ENCODE results near the gene TRIM29.

TRIM29 gene

GRCh38 chr11:120129570-120129969, 8.3 kb downstream of the TRIM29 start:
- TF ChIP-seq CREB5 (CRISPR knock-in tag; IDR thresholded peaks at IDR 0.05; ENCODE audit: low read depth), result no peak
- TF ChIP-seq, protein P1, sequence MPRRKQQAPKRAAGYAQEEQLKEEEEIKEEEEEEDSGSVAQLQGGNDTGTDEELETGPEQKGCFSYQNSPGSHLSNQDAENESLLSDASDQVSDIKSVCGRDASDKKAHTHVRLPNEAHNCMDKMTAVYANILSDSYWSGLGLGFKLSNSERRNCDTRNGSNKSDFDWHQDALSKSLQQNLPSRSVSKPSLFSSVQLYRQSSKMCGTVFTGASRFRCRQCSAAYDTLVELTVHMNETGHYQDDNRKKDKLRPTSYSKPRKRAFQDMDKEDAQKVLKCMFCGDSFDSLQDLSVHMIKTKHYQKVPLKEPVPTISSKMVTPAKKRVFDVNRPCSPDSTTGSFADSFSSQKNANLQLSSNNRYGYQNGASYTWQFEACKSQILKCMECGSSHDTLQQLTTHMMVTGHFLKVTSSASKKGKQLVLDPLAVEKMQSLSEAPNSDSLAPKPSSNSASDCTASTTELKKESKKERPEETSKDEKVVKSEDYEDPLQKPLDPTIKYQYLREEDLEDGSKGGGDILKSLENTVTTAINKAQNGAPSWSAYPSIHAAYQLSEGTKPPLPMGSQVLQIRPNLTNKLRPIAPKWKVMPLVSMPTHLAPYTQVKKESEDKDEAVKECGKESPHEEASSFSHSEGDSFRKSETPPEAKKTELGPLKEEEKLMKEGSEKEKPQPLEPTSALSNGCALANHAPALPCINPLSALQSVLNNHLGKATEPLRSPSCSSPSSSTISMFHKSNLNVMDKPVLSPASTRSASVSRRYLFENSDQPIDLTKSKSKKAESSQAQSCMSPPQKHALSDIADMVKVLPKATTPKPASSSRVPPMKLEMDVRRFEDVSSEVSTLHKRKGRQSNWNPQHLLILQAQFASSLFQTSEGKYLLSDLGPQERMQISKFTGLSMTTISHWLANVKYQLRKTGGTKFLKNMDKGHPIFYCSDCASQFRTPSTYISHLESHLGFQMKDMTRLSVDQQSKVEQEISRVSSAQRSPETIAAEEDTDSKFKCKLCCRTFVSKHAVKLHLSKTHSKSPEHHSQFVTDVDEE (CRISPR knock-in tag; IDR thresholded peaks at IDR 0.05), result no peak
- TF ChIP-seq ISL1 (CRISPR knock-in tag; IDR thresholded peaks at IDR 0.05), result no peak
- TF ChIP-seq, protein P2, sequence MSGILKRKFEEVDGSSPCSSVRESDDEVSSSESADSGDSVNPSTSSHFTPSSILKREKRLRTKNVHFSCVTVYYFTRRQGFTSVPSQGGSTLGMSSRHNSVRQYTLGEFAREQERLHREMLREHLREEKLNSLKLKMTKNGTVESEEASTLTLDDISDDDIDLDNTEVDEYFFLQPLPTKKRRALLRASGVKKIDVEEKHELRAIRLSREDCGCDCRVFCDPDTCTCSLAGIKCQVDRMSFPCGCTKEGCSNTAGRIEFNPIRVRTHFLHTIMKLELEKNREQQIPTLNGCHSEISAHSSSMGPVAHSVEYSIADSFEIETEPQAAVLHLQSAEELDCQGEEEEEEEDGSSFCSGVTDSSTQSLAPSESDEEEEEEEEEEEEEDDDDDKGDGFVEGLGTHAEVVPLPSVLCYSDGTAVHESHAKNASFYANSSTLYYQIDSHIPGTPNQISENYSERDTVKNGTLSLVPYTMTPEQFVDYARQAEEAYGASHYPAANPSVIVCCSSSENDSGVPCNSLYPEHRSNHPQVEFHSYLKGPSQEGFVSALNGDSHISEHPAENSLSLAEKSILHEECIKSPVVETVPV (CRISPR knock-in tag; IDR thresholded peaks at IDR 0.05), result no peak
- TF ChIP-seq OSR1 (CRISPR knock-in tag; IDR thresholded peaks at IDR 0.05), result no peak
- no peak for TF ChIP-seq PPARA (CRISPR knock-in tag; IDR thresholded peaks at IDR 0.05; ENCODE audit: borderline replicate concordance)
- TF ChIP-seq SNAI2 (CRISPR knock-in tag; IDR thresholded peaks at IDR 0.05), result no peak
- no peak for TF ChIP-seq ESRRG (CRISPR knock-in tag; IDR thresholded peaks at IDR 0.05)
- no peak for TF ChIP-seq ZC3H10 (CRISPR knock-in tag; IDR thresholded peaks at IDR 0.05)
- TF ChIP-seq BACH2 (CRISPR knock-in tag; IDR thresholded peaks at IDR 0.05; ENCODE audit: borderline replicate concordance), result no peak
- TF ChIP-seq, protein P3, sequence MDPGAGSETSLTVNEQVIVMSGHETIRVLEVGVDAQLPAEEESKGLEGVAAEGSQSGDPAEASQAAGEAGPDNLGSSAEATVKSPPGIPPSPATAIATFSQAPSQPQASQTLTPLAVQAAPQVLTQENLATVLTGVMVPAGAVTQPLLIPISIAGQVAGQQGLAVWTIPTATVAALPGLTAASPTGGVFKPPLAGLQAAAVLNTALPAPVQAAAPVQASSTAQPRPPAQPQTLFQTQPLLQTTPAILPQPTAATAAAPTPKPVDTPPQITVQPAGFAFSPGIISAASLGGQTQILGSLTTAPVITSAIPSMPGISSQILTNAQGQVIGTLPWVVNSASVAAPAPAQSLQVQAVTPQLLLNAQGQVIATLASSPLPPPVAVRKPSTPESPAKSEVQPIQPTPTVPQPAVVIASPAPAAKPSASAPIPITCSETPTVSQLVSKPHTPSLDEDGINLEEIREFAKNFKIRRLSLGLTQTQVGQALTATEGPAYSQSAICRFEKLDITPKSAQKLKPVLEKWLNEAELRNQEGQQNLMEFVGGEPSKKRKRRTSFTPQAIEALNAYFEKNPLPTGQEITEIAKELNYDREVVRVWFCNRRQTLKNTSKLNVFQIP (CRISPR knock-in tag; IDR thresholded peaks at IDR 0.05; ENCODE audit: borderline replicate concordance, low read depth), result no peak
- no peak for TF ChIP-seq CSDC2 (CRISPR knock-in tag; IDR thresholded peaks at IDR 0.05)
- no peak for TF ChIP-seq ZFP3 (CRISPR knock-in tag; IDR thresholded peaks at IDR 0.05)
- TF ChIP-seq PATZ1 (CRISPR knock-in tag; IDR thresholded peaks at IDR 0.05; ENCODE audit: borderline replicate concordance), result no peak
- TF ChIP-seq ZNF8 (CRISPR knock-in tag; IDR thresholded peaks at IDR 0.05), result no peak
- TF ChIP-seq TOX (CRISPR knock-in tag; IDR thresholded peaks at IDR 0.05; ENCODE audit: borderline replicate concordance), result no peak
- no peak for TF ChIP-seq ZFP30 (CRISPR knock-in tag; IDR thresholded peaks at IDR 0.05)
- no peak for TF ChIP-seq TCF4 (CRISPR knock-in tag; IDR thresholded peaks at IDR 0.05; ENCODE audit: borderline replicate concordance)
- ATAC-seq, result no peak

DNA sequence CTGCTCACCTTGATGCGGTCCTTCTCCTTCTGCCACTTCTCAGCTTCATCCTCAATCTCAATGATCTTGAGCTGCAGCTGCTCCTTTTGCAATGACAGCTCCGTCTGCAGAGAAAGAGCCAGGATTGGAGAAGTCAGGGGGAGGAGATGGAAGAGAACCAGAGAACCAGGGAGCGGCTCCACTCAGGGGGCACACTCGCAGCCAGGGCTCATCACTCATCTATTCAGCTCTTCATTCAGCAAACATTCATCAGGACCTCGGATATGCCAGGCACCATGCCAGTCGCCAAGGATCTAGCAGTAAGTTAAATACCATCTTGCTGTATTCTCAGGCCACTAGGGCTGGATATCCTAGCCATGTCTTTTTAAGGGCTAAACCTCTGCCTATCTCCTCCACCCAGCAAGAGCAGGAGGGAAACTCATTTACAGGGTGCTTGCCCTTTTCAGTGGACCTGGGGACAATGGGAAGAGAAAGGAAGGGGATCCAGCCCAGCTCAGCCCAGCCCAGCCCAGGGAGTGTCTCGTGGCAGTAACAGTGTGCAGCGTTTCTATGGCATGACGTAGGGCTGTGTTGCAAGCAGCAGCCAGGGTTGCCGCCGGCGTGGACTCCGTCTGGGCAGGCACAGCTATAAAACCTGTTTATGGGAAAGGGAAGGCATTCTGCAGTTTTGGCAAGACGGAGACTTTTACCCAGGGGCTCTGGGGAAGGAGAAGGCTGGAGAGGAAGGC, 9.4 kb downstream of the TRIM29 start:
- ATAC-seq, result peak; percentile 43; the same call in 1 of the 3 replicates
- TF ChIP-seq BACH2 (CRISPR knock-in tag; IDR thresholded peaks at IDR 0.05; ENCODE audit: borderline replicate concordance) (no peak), GLIS3 (CRISPR knock-in tag; IDR thresholded peaks at IDR 0.05) (no peak), ISL1 (CRISPR knock-in tag; IDR thresholded peaks at IDR 0.05) (no peak), SNAI2 (CRISPR knock-in tag; IDR thresholded peaks at IDR 0.05) (no peak), ZNF565 (CRISPR knock-in tag; conservative IDR thresholded peaks at IDR 0.05; ENCODE audit: low read depth) (no peak), RARB (CRISPR knock-in tag; IDR thresholded peaks at IDR 0.05) (no peak), ZFP3 (CRISPR knock-in tag; IDR thresholded peaks at IDR 0.05) (no peak), ZFP30 (CRISPR knock-in tag; IDR thresholded peaks at IDR 0.05) (no peak), OSR1 (CRISPR knock-in tag; IDR thresholded peaks at IDR 0.05) (no peak), ZC3H10 (CRISPR knock-in tag; IDR thresholded peaks at IDR 0.05) (no peak), PATZ1 (CRISPR knock-in tag; IDR thresholded peaks at IDR 0.05; ENCODE audit: borderline replicate concordance) (no peak), ARNTL (CRISPR knock-in tag; IDR thresholded peaks at IDR 0.05; ENCODE audit: borderline replicate concordance, low read depth) (no peak)
- TF ChIP-seq, protein P3 (CRISPR knock-in tag; IDR thresholded peaks at IDR 0.05; ENCODE audit: borderline replicate concordance, low read depth), result no peak
- TF ChIP-seq, protein P1 (CRISPR knock-in tag; IDR thresholded peaks at IDR 0.05), result no peak

Data from SK-N-SH treated with all-trans-retinoic acid at 6 μM for 48 hours (cell line).